ENCODE data around the gene ST3GAL4.
"Not testable (repeated sequence)": the region's sequence is repeated elsewhere in the genome, so short reads cannot be mapped to it uniquely, and the experiment has no call there.

Gene ST3GAL4

DNA sequence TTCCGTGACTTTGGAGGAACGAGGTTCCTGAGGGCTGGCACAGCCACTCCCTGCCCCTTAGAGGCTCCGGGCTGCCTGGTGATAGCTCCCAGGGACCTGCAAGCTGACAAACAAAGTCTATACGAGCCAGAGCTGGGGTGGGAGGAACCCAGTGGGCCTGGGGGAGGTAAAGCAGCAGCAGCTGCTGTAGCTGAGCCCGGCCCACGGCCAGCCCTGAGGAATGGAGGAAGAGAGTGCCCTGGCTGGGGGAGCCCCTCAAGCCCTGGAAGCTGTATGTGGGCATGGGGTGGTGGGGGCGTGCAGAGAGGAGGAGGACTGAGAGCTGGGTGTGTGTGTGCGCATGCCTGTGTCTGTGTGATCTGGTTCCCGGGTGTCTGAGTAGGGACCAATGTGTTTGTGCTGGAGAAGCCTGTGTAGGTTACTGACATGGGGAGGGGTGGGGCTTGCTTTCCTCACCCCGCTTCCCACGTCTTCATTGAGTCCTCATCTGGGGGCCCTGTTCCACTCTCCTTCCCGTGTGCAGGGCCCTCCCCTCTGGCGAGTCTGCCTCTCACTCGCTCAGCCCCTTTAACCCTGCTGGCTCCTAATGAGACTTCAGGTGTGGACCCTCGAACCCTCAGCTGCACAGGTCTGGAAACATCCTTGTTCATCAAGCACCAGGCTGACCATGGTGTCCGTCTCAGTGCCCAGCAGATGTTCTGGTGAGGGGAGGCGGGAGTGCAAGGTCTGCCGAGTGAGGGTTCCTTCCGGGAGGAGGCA is 10.8 kb downstream of the ST3GAL4 start:
- DNase-seq: no peak

DNA sequence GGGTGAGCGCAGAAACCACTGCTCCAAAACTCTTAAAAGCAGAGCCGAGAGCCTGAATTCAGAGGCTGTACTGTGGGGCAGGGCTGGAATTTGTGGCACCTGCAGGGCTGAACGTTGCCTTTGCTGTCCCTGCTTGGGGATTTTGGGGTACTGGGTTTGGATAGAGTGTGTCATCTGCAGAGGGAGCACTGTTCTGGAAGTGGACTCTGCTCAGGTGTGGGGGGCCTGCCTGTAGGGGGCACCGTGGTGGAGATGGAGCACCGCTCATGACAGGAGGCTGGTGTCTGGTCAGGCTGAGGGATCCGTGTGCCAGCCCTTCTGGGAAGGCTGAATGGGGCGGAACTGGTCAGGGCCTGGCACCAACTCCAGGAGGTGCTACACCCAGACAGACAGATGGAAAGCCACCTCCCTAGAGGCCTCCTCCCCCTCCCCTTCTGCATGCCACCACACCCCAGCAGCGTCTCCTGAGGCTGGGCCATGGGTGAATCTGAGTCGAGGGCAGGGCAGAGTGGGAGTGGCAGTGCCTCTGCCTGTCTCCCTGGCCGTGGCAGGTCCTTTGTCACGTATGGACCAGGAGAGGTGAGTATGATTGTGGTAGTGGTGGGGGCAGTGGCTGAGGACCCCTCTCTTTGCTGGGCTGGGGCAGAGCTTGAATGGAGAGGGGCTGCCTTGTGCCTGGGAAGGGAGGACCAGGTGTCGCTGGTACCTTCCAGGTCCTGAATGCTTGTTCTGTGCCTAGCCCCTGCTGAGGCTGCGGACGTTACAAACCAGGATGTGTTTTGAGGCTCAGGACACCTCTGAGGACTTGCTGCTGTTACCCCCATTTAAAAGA is 11.6 kb downstream of the ST3GAL4 start:
- not testable (repeated sequence) for DNase-seq

- DNase-seq: not testable (repeated sequence)
Measured at GRCh38 chr11:126367806-126368205, 12.3 kb downstream of the ST3GAL4 start.

GRCh38 chr11:126368336-126369119 is 13.0 kb downstream of the ST3GAL4 start:
- DNase-seq: peak; percentile 45

DNA sequence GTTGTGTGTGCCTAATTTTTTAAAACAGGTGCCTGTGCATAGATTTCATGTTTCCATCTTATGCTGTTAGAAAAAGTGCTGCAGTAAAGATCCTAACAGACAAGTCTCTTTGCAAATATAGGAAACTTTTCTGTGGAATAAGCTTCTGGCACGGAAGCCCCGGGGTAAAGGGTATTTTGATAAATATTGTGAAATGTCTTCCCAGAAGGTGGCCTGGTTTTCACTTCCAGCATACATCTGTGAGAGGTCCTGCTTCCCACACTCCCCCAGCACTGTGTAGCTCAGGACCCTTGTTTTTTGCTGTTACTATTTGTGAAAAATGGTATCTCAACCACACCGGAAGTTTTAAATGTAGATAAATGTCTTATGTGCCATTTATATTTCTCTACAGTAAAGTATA is 14.5 kb downstream of the ST3GAL4 start:
- no peak for DNase-seq

DNA sequence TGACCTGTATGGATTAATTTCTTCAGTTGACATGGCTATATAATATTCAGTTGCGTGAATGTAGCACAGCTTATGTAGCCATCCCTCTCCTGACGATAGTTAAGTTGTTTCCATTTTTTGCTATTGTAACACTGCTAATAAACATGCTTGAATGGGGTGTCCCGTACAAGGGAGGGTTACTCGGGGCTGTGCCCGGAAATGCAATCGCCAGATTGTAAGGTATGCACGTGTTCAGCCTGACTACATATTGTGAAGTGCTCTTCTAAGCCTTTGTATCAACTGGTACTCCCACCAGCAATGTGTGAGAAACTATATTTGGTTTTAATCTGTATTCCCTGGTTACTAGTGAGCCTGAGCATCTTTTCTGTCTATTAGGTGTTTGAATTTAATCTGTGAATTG is 16.1 kb downstream of the ST3GAL4 start:
- DNase-seq: no peak

- peak; percentile 50 for DNase-seq
Measured at GRCh38 chr11:126373389-126374066, 18.0 kb downstream of the ST3GAL4 start.

DNA sequence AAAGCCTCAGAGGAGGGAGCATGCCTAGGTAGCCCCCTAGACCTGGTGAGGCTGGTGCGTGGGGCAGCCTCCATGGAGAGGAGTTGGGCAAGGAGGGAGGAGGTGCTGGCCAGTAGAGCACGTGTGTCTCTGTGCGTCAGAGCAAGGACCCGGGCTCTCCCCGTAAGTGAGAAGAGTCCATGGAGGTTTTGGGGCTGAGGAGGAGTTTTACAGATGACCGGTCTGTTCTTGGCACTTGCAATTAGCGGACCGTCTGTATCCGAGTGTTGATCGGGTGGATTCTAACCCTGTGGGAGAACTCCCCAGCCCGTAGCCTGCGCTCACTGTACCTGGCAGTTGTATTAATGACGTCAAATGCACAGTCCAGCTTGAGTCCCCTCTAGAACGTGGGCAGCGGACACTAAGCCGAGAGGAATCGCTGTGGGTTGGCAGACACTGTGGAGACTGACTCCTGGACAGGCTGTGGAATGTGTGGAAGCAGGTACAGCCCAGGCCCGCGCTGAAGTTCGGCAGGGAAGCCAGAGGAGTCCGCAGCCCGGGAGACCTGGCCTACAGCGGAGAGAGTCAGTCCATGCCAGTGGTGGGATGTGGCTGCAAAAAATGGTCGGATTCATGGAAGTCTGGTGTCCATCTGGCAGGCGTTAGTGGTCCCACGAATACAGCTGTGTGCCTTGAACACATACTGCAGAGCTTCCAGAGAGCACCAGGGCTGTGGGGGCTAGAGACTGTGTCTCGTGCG is 19.2 kb downstream of the ST3GAL4 start:
- DNase-seq: not testable (repeated sequence)

DNA sequence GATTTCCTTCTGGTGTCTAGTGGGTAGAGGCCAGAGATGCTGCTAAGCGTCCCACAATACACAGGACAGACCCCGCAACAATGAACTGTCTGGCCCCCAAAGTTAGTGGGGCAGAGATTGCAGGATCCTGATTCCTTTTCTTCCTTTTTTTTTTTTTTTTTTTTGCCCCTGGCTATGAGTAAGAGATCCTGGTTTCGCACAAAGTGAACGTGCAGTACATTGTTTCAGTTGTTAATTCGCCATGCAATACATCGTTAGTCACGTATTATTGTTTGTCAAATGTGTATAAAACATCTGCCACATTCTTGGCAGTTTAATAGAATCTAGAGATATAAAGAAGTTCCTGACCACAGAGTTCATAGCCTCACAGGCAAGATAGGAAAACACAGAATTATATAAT is 20.2 kb downstream of the ST3GAL4 start:
- DNase-seq: no peak

GRCh38 chr11:126378763-126379162 is 23.3 kb downstream of the ST3GAL4 start:
- DNase-seq: no peak

DNA sequence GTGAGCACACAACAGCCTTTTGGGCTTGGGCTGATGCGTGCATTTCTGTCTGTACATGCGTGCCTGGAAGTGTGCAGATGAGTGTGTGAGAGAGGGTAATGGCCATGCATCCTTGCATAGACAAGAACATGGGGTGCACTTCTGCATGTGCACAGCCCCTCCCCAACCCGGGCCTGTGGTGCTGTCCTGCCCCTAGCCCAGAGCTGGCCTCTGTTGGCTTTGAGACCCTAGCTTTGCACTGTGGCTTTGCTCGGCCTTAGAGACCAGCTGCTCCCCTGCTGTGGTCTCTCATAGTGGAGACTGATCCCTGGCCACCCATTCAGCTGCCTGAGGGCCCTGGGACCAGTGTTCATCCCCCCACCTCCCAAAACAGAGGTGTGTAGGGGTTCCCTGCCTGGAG is 25.4 kb downstream of the ST3GAL4 start:
- no peak for DNase-seq

DNA sequence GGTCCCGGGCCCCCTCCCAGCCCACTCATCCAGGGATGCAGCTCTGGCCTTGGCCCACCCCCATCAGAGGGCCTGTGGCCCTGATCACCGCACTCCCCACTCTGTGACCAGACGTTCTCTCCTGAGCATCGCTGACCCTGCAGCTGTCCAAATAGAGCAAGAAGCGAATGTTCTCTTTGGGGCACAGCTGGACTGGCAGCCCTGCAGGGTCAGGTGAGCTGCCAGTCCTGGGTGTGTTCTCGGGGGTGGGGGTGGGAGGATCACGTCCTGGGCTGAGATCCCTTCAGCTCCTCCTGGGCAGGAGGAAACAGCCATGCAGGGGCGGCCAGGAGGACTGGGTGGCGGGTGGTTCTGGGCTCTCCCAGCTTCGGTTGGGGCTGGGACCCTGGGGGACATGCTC is 26.5 kb downstream of the ST3GAL4 start:
- DNase-seq: not testable (repeated sequence)

GRCh38 chr11:126382641-126383040 is 27.2 kb downstream of the ST3GAL4 start:
- DNase-seq: not testable (repeated sequence)

GRCh38 chr11:126383339-126384335 is 28.2 kb downstream of the ST3GAL4 start:
- no peak for DNase-seq

DNA sequence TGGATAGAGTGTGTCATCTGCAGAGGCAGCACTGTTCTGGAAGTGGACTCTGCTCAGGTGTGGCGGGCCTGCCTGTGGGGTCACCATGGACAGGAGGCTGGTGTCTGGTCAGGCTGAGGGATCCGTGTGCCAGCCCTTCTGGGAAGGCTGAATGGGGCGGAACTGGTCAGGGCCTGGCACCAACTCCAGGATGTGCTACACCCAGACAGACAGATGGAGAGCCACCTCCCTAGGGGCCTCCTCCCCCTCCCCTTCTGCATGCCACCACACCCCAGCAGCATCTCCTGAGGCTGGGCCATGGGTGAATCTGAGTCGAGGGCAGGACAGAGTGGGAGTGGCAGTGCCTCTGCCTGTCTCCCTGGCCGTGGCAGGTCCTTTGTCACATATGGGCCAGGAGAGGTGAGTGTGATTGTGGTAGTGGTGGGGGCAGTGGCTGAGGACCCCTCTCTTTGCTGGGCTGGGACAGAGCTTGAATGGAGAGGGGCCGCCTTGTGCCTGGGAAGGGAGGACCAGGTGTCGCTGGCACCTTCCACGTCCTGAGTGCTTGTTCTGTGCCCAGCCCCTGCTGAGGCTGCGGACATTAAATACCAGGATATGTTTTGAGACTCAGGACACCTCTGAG is 29.1 kb downstream of the ST3GAL4 start:
- DNase-seq: no peak

GRCh38 chr11:126385991-126386728 is 30.7 kb downstream of the ST3GAL4 start:
- DNase-seq: no peak

DNA sequence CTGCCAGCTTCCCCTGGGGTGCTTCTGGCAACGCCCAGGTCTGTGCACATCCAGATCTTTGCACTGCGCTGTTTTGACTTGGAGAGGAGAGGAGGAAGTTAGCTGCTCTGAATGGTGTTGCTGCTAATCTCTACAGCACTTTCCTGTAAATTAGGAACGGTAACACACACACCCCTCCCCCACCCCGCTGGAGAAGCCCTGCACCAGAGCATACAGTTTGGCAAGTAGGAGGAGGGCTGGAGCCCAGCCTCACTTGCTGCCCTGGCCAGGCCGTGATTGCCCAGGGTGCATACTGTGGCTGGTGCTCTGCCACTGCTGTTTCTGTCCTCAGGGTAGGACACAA is 31.2 kb downstream of the ST3GAL4 start:
- peak; percentile 54 for DNase-seq

DNA sequence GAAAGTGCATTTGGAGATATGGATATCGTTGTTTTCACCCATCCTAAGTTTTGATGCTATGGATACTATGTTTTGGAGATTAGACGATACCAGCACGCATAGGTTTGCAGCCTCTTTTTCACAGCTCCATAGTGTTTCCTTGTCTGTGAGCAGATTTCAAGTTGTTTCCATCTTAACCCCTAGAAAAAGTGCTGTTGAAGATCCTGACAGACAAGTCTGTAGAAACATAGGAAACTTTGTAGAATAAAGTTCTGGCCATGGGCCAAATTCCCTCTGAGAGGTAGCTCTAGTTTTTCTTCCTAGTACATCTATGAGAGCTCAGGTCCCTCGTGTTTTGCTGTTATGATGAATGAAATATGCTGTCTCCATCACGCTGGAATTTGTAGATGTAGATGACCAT is 32.4 kb downstream of the ST3GAL4 start:
- no peak for DNase-seq

DNA sequence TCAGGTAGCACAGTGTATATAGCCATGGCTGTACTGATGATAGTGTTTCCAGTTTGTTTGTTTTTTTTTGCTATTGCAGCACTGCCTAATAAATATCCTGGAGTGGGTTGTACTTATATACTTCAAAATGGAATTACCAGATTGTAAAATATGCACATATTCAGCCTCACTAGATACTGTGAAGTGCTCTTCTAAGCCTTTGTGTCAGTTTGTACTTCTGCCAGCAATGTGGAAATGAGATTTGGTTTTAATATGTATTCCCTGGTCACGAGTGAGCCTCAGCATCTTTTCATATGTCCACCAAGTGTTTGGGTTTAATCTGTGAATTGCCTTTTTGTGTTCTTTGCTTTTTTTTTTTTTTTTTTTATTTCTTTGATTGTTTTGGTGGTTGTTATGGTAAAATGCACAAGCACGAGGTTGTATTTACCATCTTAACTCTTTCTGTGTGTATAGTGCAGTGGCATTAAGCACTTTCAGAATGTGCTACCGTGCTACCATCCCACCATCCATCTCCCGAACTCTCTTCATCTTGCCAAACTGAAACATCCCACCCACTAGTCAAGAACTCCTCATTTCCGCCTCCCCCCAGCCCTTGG is 34.9 kb downstream of the ST3GAL4 start:
- no peak for DNase-seq
